Measurements from ENCODE around the gene LRRK1.

LRRK1 gene

GRCh38 chr15:101047301-101047781, 128.2 kb downstream of the LRRK1 start:
- DNase-seq, result no peak

GRCh38 chr15:101048176-101048575, 129.0 kb downstream of the LRRK1 start:
- no peak for DNase-seq

- no peak for DNase-seq
Observed at GRCh38 chr15:101048581-101049030, 129.4 kb downstream of the LRRK1 start.

GRCh38 chr15:101049282-101049681, 130.1 kb downstream of the LRRK1 start:
- no peak for DNase-seq

GRCh38 chr15:101049856-101050622, 130.9 kb downstream of the LRRK1 start:
- no peak for DNase-seq

GRCh38 chr15:101050623-101051290, 131.6 kb downstream of the LRRK1 start:
- no peak for DNase-seq

GRCh38 chr15:101051291-101052030, 132.3 kb downstream of the LRRK1 start:
- DNase-seq, result no peak

- no peak for DNase-seq
Observed at GRCh38 chr15:101052031-101052620, 133.0 kb downstream of the LRRK1 start.

- no peak for DNase-seq
Observed at GRCh38 chr15:101052681-101053121, 133.5 kb downstream of the LRRK1 start.

GRCh38 chr15:101053261-101053660, 134.1 kb downstream of the LRRK1 start:
- DNase-seq, result no peak

- DNase-seq, result no peak
Observed at GRCh38 chr15:101054116-101054515, 135.0 kb downstream of the LRRK1 start.

- no peak for DNase-seq
Observed at GRCh38 chr15:101054991-101055390, 135.8 kb downstream of the LRRK1 start.

GRCh38 chr15:101055411-101055810, 136.3 kb downstream of the LRRK1 start:
- no peak for DNase-seq

GRCh38 chr15:101056366-101057334, 137.5 kb downstream of the LRRK1 start:
- no peak for DNase-seq

GRCh38 chr15:101057841-101058407, 138.8 kb downstream of the LRRK1 start:
- DNase-seq, result no peak

GRCh38 chr15:101058735-101059134, 139.6 kb downstream of the LRRK1 start:
- DNase-seq, result no peak

GRCh38 chr15:101059381-101060341, 140.5 kb downstream of the LRRK1 start:
- DNase-seq, result no peak

- DNase-seq, result no peak
Observed at GRCh38 chr15:101060576-101061551, 141.7 kb downstream of the LRRK1 start.

GRCh38 chr15:101062063-101062462, 142.9 kb downstream of the LRRK1 start:
- no peak for DNase-seq

Measured in stimulated activated CD4-positive, alpha-beta T cell treated with anti-CD3 and anti-CD28 coated beads, Interleukin-4, amount 100 ng/mL, for 24 hours (primary cell).